BJ (cell line): ENCODE results near the gene SNRNP200. TPM values are rescaled to one million over a fixed set of nuclear protein-coding genes. Genes with fewer than 3 reads are reported as not detected.

Experiments
- CTCF ChIA-PET: fragments of 350-600 bp; formaldehyde crosslinking; extraction: SDS; loops from one replicate; lab custom pipeline; 2021; ENCODE audit warnings: antibody characterized with exemption, inconsistent platforms; lab: Yijun Ruan, JAX
- POLR2A ChIA-PET: fragments of 300-600 bp; sonication (Branson Sonifier 250); formaldehyde crosslinking; extraction: SDS; loops from one replicate; lab custom pipeline; 2021; ENCODE audit warnings: antibody characterized with exemption; lab: Charles Lee
- DNase-seq: peaks from one replicate; pipeline ENCODE4 v3.0.0-alpha.2; 2011; ENCODE audit warnings: low read depth
- H3K27me3 ChIP-seq: 2 replicates; pipeline ENCODE4 v1.6.0; 2011; ENCODE audit warnings: low read length; ENCODE audit not compliant: control insufficient read depth, insufficient read depth
- H3K36me3 ChIP-seq: 2 replicates; pipeline ENCODE4 v1.5.1; 2011; ENCODE audit warnings: low read length; ENCODE audit not compliant: control insufficient read depth, insufficient read depth
- H3K4me3 ChIP-seq: 2 replicates; pipeline ENCODE4 v1.5.1; 2011; ENCODE audit warnings: low read depth, mild to moderate bottlenecking, control low read depth, low read length
- polyA plus RNA-seq: library from polyadenylated mRNA; depleted of rRNA; stranded (reverse); fragments of >200 nt; gene quantifications from 2 replicates; pipeline ENCODE4 v1.2.3, GENCODE V29; 2011
- TF ChIP-seq, protein P1 (sequence below): IDR thresholded peaks from 2 replicates; pipeline ENCODE4 v1.5.1; 2011; ENCODE audit warnings: low read depth, mild to moderate bottlenecking, control low read depth, inconsistent platforms, low read length, moderate library complexity; ENCODE audit not compliant: insufficient read depth

The SNRNP200 gene
- polyA plus RNA-seq, 1 experiment: 111 TPM

DNA sequence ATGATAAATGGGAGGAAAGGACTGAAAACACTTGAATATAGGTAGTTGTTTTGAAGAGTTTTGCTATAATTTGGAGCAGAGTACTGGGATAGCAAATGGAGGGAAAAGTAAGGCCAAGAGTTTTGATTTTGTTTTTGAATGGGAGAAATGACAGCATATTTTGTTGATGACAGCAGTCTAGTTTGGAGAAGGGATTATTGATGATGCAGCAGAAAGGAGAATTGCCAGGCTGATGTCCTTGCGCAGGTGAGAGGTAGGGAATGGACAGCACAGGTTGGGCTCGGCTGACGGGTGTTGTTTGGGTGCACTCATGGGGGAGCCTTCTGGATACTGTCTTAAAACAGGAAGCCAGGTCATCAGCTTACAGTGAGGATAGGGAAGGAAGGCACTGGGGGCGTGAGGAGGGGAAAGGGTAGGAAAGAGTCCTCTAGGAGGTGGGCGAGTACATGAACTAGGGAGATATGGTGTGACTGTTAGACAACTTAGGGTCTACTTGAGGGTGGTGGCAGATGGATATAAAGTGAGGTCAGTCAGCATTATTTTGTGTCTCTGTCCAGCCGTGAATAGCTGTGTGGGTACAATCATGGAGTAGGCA is 40.6 kb upstream of the SNRNP200 start:
- DNase-seq: no peak
- POLR2A ChIA-PET: no interaction called here
- CTCF ChIA-PET: interaction anchor here (1.3 kb wide), 1 partner anchor 10 kb away, joined by 5 read pairs; the partner anchor contains the start of gene NCAPH
- no peaks in the 10 kb centered on the region for H3K27me3 ChIP-seq
- H3K4me3 ChIP-seq: no peak overlapping the region
- TF ChIP-seq, protein P1, sequence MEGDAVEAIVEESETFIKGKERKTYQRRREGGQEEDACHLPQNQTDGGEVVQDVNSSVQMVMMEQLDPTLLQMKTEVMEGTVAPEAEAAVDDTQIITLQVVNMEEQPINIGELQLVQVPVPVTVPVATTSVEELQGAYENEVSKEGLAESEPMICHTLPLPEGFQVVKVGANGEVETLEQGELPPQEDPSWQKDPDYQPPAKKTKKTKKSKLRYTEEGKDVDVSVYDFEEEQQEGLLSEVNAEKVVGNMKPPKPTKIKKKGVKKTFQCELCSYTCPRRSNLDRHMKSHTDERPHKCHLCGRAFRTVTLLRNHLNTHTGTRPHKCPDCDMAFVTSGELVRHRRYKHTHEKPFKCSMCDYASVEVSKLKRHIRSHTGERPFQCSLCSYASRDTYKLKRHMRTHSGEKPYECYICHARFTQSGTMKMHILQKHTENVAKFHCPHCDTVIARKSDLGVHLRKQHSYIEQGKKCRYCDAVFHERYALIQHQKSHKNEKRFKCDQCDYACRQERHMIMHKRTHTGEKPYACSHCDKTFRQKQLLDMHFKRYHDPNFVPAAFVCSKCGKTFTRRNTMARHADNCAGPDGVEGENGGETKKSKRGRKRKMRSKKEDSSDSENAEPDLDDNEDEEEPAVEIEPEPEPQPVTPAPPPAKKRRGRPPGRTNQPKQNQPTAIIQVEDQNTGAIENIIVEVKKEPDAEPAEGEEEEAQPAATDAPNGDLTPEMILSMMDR: no peak
- H3K36me3 ChIP-seq: no peaks in the 10 kb centered on the region; the same call in 1 of the 2 replicates

DNA sequence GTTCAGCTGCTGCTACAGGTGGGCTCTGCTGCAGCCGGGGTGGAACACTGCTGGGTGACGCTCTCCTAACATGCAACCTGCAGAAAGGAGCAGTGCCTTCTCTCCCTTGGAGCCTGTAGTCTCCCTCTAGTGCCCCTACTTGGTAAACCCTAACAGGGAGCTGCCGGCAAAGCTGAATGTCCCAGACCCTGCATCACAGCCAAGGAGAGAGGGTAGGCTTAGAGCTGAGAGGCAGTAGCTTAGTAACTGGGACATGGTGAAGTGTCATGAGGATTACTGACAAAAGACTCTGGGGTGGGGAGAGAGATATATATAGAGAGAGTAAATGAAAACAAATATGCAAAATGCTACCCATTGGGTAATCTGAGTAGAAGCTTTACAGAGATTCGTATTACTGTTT is 40.1 kb upstream of the SNRNP200 start:
- H3K36me3 ChIP-seq: no peaks in the 10 kb centered on the region; the same call in 1 of the 2 replicates
- no peak for DNase-seq
- CTCF ChIA-PET: interaction anchor here (1.3 kb wide), 1 partner anchor 10 kb away, joined by 5 read pairs; the partner anchor contains the start of gene NCAPH
- POLR2A ChIA-PET: no interaction called here
- H3K27me3 ChIP-seq: no peaks in the 10 kb centered on the region
- no peak overlapping the region for H3K4me3 ChIP-seq
- TF ChIP-seq, protein P1: no peak

DNA sequence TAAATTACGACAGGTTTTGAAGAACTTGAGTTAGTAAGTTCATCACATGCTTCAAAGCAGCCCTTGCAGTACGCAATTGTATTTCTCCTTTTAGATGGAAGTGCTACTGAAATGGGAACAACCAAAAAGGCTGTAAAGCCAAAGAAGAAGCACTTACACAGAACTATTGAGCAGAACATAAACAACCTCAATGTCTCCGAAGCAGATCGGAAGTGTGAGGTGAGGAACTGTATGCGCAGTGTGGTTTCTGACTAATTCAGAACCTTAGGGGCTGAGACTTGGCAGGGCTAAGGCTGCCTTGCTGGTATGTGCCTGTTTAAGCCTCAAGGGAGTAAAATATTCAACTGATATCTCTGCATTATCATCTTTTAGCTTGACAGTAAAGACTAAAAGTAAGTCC is 38.7 kb upstream of the SNRNP200 start:
- DNase-seq: no peak
- TF ChIP-seq, protein P1: no peak
- ChIA-PET POLR2A (no interaction called here), CTCF (no interaction called here)
- Histone ChIP-seq H3K36me3 (no peaks in the 10 kb centered on the region; the same call in 1 of the 2 replicates), H3K27me3 (no peaks in the 10 kb centered on the region), H3K4me3 (no peak overlapping the region)

DNA sequence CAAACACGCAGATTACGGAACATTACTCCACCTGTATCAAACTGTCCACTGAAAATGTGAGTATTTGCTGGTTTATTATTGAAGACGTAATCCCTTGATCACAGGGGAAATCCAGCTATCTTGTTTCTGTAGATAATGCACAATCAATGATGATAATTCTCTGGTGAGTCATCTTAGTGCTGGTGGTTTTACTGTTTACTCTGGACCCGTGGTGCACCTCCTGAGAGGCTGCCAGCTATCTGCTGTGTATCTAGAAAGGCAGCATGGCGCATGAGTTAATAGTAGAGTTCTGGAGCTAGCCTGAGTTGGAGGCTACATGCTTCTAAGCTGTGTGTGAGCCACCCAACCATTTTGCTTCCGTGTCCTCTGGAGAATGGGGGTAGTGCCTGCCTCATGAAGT is 36.7 kb upstream of the SNRNP200 start:
- H3K4me3 ChIP-seq: no peak overlapping the region
- CTCF ChIA-PET: interaction anchor here (1.1 kb wide), 1 partner anchor 17 kb away, joined by 4 read pairs; no protein-coding TSS in a partner anchor
- POLR2A ChIA-PET: no interaction called here

DNA sequence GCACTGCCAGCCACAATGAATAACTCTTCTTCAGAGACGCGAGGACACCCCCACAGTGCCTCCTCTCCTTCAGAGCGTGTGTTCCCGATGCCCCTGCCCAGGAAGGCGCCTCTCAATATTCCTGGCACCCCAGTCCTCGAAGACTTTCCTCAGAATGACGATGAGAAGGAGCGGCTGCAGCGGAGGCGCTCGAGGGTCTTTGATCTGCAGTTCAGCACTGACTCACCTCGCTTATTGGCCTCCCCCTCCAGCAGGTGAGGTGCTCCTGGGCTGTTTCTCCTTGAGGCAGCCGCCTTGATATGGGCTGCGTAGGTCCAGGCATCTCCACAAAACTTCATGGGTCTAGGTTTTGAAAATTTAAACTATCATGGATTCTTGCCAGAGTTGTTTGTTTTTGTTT is 36.3 kb upstream of the SNRNP200 start:
- Histone ChIP-seq H3K4me3 (no peak overlapping the region), H3K36me3 (no peaks in the 10 kb centered on the region; the same call in 1 of the 2 replicates), H3K27me3 (no peaks in the 10 kb centered on the region)
- no peak for DNase-seq
- TF ChIP-seq, protein P1: no peak
- POLR2A ChIA-PET: no interaction called here
- CTCF ChIA-PET: interaction anchor here (1.1 to 1.3 kb wide), 2 partner anchors 11 to 17 kb away, joined by 4 read pairs; no protein-coding TSS in a partner anchor

More for the DNA sequence above, 36.7 kb upstream of the SNRNP200 start:
- H3K27me3 ChIP-seq: no peaks in the 10 kb centered on the region
- no peaks in the 10 kb centered on the region; the same call in 1 of the 2 replicates for H3K36me3 ChIP-seq
- no peak for DNase-seq
- TF ChIP-seq, protein P1: no peak
